Anterior cingulate cortex (tissue), 58 donors: ENCODE data around the gene ATP5PB.

Experiments used
- DNase-seq, 58 donors: peaks; one replicate each; lab custom pipeline; 2025; lab: John Stamatoyannopoulos, UW

ATP5PB gene

GRCh38 chr1:111444031-111444430 is 5.2 kb upstream of the ATP5PB start:
- no peak for DNase-seq

- no peak for DNase-seq
Measured at GRCh38 chr1:111446546-111446945, 2.7 kb upstream of the ATP5PB start.

- DNase-seq: no peak
Measured at GRCh38 chr1:111446967-111447892, 2.0 kb upstream of the ATP5PB start.

- peak in 2 of 58 donors; percentile 27 to 44 for DNase-seq
Measured at GRCh38 chr1:111448482-111448917, 764 bp upstream of the ATP5PB start.

GRCh38 chr1:111449703-111450017 is 396 bp downstream of the ATP5PB start:
- no peak for DNase-seq

- no peak for DNase-seq
Measured at GRCh38 chr1:111450185-111450584, 921 bp downstream of the ATP5PB start.

GRCh38 chr1:111452581-111452980 is 3.3 kb downstream of the ATP5PB start:
- no peak for DNase-seq

- DNase-seq: no peak
Measured at GRCh38 chr1:111453706-111454105, 4.4 kb downstream of the ATP5PB start.

- DNase-seq: no peak
Measured at GRCh38 chr1:111454859-111455641, 5.8 kb downstream of the ATP5PB start.

- no peak for DNase-seq
Measured at GRCh38 chr1:111455642-111456031, 6.4 kb downstream of the ATP5PB start.

GRCh38 chr1:111461765-111462164 is 12.5 kb downstream of the ATP5PB start:
- no peak for DNase-seq

GRCh38 chr1:111462370-111463028 is 13.2 kb downstream of the ATP5PB start:
- no peak for DNase-seq

GRCh38 chr1:111463029-111463683 is 13.9 kb downstream of the ATP5PB start:
- DNase-seq: no peak

GRCh38 chr1:111465754-111466153 is 16.5 kb downstream of the ATP5PB start:
- no peak for DNase-seq

- DNase-seq: no peak
Measured at GRCh38 chr1:111466480-111466879, 17.2 kb downstream of the ATP5PB start.

GRCh38 chr1:111467865-111468716 is 18.8 kb downstream of the ATP5PB start:
- DNase-seq: no peak

- DNase-seq: no peak
Measured at GRCh38 chr1:111468717-111469100, 19.4 kb downstream of the ATP5PB start.

GRCh38 chr1:111469539-111469938 is 20.3 kb downstream of the ATP5PB start:
- no peak for DNase-seq

- DNase-seq: no peak
Measured at GRCh38 chr1:111470596-111470995, 21.3 kb downstream of the ATP5PB start.

- peak in 10 of 58 donors; percentile 6 to 59 (median 20) for DNase-seq
Measured at GRCh38 chr1:111471012-111471411, 21.7 kb downstream of the ATP5PB start.
